Hepatocyte (in vitro differentiated cells): ENCODE data around the gene DGCR2. TPM values are rescaled to one million over a fixed set of nuclear protein-coding genes. Genes with fewer than 3 reads are reported as not detected.
"Not testable (repeated sequence)": the region's sequence is repeated elsewhere in the genome, so short reads cannot be mapped to it uniquely, and the experiment has no call there.

Experiments
- DNase-seq: peaks from one replicate; pipeline ENCODE4 v3.0.0-alpha.2; 2016; ENCODE audit warnings: low spot score
- H2AFZ ChIP-seq: fragments of 200-600 bp; sonication (generic); 2 replicates; pipeline ENCODE4 v1.6.0; 2016; ENCODE audit warnings: antibody characterized with exemption, mild to moderate bottlenecking
- H3K27ac ChIP-seq: fragments of 200-600 bp; sonication (generic); 2 replicates; pipeline ENCODE4 v1.5.1; 2016; ENCODE audit warnings: mild to moderate bottlenecking
- H3K27me3 ChIP-seq: fragments of 200-600 bp; sonication (generic); 2 replicates; pipeline ENCODE4 v1.6.1; 2016
- H3K36me3 ChIP-seq: fragments of 200-600 bp; sonication (generic); replicated peaks from 2 replicates; pipeline ENCODE4 v1.5.1; 2016; ENCODE audit warnings: low read depth; ENCODE audit not compliant: insufficient read depth
- H3K4me1 ChIP-seq: fragments of 200-600 bp; sonication (generic); 2 replicates; pipeline ENCODE4 v1.5.1; 2016; ENCODE audit warnings: mild to moderate bottlenecking, moderate library complexity; ENCODE audit not compliant: insufficient read depth
- H3K4me2 ChIP-seq: fragments of 200-600 bp; sonication (generic); 2 replicates; pipeline ENCODE4 v1.6.0; 2016
- H3K4me3 ChIP-seq: fragments of 200-600 bp; sonication (generic); 2 replicates; pipeline ENCODE4 v1.5.1; 2016; ENCODE audit warnings: mild to moderate bottlenecking
- H3K79me2 ChIP-seq: fragments of 200-600 bp; sonication (generic); 2 replicates; pipeline ENCODE4 v1.6.0; 2017; ENCODE audit warnings: mild to moderate bottlenecking
- H3K9me2 ChIP-seq: fragments of 200-600 bp; sonication (generic); replicated peaks from 2 replicates; pipeline ENCODE4 v1.6.0; 2017; ENCODE audit warnings: mild to moderate bottlenecking; ENCODE audit not compliant: insufficient read depth
- H3K9me3 ChIP-seq: fragments of 200-600 bp; sonication (generic); 2 replicates; pipeline ENCODE4 v1.5.1; 2016; ENCODE audit warnings: low read depth, mild to moderate bottlenecking
- H4K20me1 ChIP-seq: fragments of 200-600 bp; sonication (generic); 2 replicates; pipeline ENCODE4 v1.6.0; 2016; ENCODE audit warnings: mild to moderate bottlenecking; ENCODE audit not compliant: insufficient read depth, poor library complexity, severe bottlenecking
- EZH2 ChIP-seq: fragments of 200-600 bp; sonication (generic); IDR thresholded peaks from 2 replicates; pipeline ENCODE4 v1.6.1; 2016; ENCODE audit warnings: antibody characterized with exemption, mild to moderate bottlenecking, borderline replicate concordance
- EZH2phosphoT487 ChIP-seq: fragments of 200-600 bp; sonication (generic); IDR thresholded peaks from one replicate; pipeline ENCODE4 v1.6.1; 2018; ENCODE audit warnings: antibody characterized with exemption, mild to moderate bottlenecking, low read depth, moderate library complexity; ENCODE audit not compliant: unreplicated experiment, severe bottlenecking
- WGBS: methylation state at CpG from one replicate; pipeline ENCODE4 v1.1.6; 2016; ENCODE audit warnings: low lambda C conversion rate; ENCODE audit errors: missing lambda C conversion rate; 5-methylcytosine and 5-hydroxymethylcytosine counted together
- polyA plus RNA-seq: library from polyadenylated mRNA; unstranded; fragments of >200 nt; fragmentation: Nextera tagmentation; extraction: Ambion mirVana; gene quantifications from 2 replicates; pipeline ENCODE4 v1.2.1, GENCODE V29; 2016
- total RNA-seq: library from RNA; depleted of rRNA; stranded (reverse); fragments of >200 nt; gene quantifications from 2 replicates; pipeline ENCODE4 v1.2.3, GENCODE V29; 2014
- TF ChIP-seq, protein P1 (sequence below): fragments of 200-600 bp; sonication (generic); IDR thresholded peaks from 2 replicates; pipeline ENCODE4 v1.5.1; 2016; ENCODE audit warnings: antibody characterized with exemption, mild to moderate bottlenecking; ENCODE audit not compliant: poor library complexity

Gene DGCR2
- total and polyA plus RNA-seq, 2 experiments from 2014 or later, result 61.5 to 67.2 TPM

DNA sequence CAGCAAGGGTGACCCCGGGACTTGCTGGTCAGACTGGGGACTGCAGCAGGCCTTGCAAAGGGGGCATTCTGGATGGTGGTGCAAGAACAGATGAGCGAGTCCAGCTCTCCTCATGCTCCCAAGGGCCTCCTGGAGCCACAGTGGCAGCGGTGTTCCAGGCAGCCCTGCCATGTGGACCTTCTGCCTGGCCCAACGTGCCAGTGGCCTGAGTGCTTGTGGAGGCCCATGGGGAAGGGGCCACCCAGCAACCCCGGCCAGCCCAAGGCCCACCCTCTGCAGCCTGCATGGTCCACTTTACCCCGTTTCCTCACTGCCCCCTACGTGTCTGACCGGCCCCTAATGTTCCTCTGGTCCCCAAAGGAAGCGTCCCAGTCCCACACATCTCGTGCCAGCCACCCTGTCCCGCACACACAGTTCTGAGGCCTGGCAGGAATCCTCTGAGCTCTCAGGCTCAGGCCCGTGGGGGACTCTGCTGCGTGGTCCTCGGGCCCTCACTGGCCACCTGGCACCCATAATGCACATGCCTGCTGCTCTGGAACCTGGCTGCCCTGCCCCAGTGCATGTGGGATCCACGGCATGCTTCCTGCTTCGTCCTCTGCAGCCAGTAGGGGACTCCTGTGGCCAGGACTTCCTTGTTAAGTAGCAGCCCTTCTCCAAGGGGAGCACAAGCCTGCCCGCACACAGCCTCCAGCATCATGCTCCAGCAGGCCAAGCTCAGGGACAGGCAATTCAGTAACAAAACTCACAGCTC, 85.5 kb downstream of the DGCR2 start:
- H4K20me1 ChIP-seq, result no peaks in the 10 kb centered on the region
- no peaks in the 10 kb centered on the region for H3K9me3 ChIP-seq
- no peak overlapping the region for H3K27ac ChIP-seq
- no peaks in the 10 kb centered on the region for H3K9me2 ChIP-seq
- no peaks in the 10 kb centered on the region for H3K27me3 ChIP-seq
- DNase-seq, result no peak
- no peak overlapping the region for H3K4me2 ChIP-seq
- H3K4me1 ChIP-seq, result no peaks in the 10 kb centered on the region
- H3K79me2 ChIP-seq, result no peaks in the 10 kb centered on the region
- H3K36me3 ChIP-seq, result no peaks in the 10 kb centered on the region
- no peak for TF ChIP-seq EZH2phosphoT487
- TF ChIP-seq EZH2, result no peak
- TF ChIP-seq, protein P1, sequence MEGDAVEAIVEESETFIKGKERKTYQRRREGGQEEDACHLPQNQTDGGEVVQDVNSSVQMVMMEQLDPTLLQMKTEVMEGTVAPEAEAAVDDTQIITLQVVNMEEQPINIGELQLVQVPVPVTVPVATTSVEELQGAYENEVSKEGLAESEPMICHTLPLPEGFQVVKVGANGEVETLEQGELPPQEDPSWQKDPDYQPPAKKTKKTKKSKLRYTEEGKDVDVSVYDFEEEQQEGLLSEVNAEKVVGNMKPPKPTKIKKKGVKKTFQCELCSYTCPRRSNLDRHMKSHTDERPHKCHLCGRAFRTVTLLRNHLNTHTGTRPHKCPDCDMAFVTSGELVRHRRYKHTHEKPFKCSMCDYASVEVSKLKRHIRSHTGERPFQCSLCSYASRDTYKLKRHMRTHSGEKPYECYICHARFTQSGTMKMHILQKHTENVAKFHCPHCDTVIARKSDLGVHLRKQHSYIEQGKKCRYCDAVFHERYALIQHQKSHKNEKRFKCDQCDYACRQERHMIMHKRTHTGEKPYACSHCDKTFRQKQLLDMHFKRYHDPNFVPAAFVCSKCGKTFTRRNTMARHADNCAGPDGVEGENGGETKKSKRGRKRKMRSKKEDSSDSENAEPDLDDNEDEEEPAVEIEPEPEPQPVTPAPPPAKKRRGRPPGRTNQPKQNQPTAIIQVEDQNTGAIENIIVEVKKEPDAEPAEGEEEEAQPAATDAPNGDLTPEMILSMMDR, result no peak
- H3K4me3 ChIP-seq, result no peak overlapping the region
- WGBS, result 92% methylated on average over 17 of the region's 17 CpGs
- no peak overlapping the region for H2AFZ ChIP-seq

DNA sequence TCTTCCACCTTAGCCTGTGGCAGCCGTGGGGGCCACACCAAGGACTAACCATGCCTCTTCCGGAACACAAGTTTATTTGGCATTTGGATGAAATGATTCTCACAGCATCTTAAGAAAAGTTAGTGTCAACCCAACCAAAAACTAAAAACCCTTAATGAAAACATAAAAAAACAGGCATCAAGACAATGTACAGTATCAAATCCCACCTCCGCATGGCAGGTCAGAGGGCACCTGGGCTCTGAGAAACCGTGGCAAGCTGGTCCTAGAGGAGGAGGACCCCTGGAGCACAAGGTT, 86.0 kb downstream of the DGCR2 start:
- H3K9me2 ChIP-seq, result no peaks in the 10 kb centered on the region
- H3K4me1 ChIP-seq, result no peaks in the 10 kb centered on the region
- TF ChIP-seq EZH2phosphoT487 (no peak), EZH2 (no peak)
- TF ChIP-seq, protein P1, result no peak

DNA sequence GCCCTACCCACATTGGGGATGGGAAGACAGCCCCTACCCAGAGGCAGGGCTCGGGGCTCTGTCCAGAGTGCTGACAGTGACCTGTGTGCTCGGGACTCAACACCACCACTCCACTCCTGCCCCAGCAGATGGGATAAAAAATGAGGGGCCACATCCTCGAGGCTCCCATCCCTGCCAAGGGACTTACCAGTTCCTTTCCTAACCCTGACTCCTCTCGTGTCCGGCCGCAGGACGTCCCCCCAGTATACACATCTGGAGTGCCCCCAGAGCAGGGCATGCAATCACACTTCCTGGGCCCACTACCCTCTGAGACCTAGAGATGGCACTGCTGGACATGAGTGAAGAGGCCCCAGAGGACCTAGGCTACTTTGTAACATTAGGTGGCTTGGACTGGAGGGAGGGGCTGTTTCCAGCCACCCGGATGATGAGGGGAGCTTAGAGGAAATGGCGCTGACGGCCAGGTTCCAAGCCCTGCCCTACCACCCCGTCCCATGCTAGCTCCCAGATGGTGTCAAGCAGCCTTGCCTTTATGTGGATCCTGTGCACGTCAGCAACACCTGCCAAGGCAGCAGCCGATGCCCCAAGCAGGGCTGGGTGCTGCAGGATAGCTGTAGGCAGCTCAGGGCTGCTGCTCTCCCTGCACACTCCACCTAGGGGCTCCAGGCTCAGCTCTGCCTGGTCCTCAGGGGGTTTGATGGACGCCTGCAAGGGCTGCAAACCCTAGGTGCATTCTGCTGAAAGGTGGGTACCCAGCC, 86.6 kb downstream of the DGCR2 start:
- WGBS, result 52% methylated on average over 14 of the region's 14 CpGs

More for the DNA sequence above, 86.0 kb downstream of the DGCR2 start:
- Histone ChIP-seq H3K27me3 (no peaks in the 10 kb centered on the region), H3K9me3 (no peaks in the 10 kb centered on the region), H3K4me2 (no peak overlapping the region), H3K4me3 (no peak overlapping the region), H3K27ac (no peak overlapping the region), H3K79me2 (no peaks in the 10 kb centered on the region), H4K20me1 (no peaks in the 10 kb centered on the region), H2AFZ (no peak overlapping the region), H3K36me3 (no peaks in the 10 kb centered on the region)
- 85% methylated on average over 4 of the region's 4 CpGs for WGBS
- no peak for DNase-seq

DNA sequence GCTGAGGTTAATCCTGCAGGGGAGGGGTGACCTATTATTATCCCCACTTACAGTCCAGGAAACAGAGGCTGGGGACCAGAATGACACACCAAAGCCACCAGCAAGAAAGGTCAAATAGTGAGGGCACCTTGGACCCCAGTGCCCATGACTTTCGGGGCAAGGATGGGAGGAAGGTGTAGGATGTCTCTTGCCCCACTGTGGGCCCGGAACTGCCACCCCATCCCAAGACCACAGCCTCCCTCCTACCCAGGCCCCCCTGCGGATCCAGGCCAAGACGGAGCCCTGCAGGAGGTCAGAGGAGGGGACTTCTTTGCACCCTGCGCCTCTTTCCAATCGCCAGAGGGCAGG, 87.1 kb downstream of the DGCR2 start:
- H3K36me3 ChIP-seq, H3K4me1 ChIP-seq, H3K4me2 ChIP-seq, H4K20me1 ChIP-seq, H3K79me2 ChIP-seq, H2AFZ ChIP-seq, H3K9me2 ChIP-seq, H3K9me3 ChIP-seq, H3K27me3 ChIP-seq, H3K4me3 ChIP-seq, DNase-seq, H3K27ac ChIP-seq: not testable (repeated sequence)
- WGBS, result 50% methylated on average over 6 of the region's 6 CpGs

More for the DNA sequence above, 86.6 kb downstream of the DGCR2 start:
- Histone ChIP-seq H2AFZ (no peak overlapping the region), H4K20me1 (no peaks in the 10 kb centered on the region), H3K27ac (no peak overlapping the region), H3K4me1 (no peaks in the 10 kb centered on the region), H3K79me2 (no peaks in the 10 kb centered on the region), H3K9me2 (no peaks in the 10 kb centered on the region), H3K9me3 (no peaks in the 10 kb centered on the region), H3K36me3 (no peaks in the 10 kb centered on the region), H3K4me3 (no peak overlapping the region), H3K27me3 (peaks cover 3% of the 10 kb centered on the region), H3K4me2 (no peak overlapping the region)
- no peak for TF ChIP-seq EZH2phosphoT487
- no peak for TF ChIP-seq EZH2
- TF ChIP-seq, protein P1, result no peak
- DNase-seq, result no peak

DNA sequence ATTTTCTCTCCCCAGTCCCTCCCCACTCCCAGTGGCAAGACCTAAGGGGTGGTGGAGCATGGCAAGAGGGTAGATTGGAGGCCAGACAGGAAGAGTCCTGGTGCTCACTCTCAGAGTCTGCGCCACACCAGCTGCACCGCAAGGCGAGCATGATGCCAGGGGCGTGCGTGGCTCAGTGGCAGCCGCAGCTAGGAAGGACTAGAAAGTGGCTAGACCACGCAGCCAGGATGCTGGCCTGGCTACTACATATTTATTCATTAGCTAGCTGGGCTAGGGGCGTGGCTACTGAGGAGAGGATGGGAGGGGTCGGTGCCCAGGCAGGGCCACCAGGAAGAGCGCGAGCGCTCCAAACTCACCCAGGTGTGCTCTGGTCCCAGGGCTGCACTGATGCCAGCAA, 87.5 kb downstream of the DGCR2 start:
- not testable (repeated sequence) for H3K36me3 ChIP-seq, H3K9me3 ChIP-seq, H2AFZ ChIP-seq, H3K9me2 ChIP-seq, DNase-seq, H4K20me1 ChIP-seq, H3K4me1 ChIP-seq, H3K4me2 ChIP-seq, H3K79me2 ChIP-seq, H3K27me3 ChIP-seq, H3K4me3 ChIP-seq, H3K27ac ChIP-seq
- 74% methylated on average over 8 of the region's 12 CpGs for WGBS
